LNCAP (cell line): ENCODE results near the gene ANO2.

Experiments used
- TF ChIP-seq, protein P1 (sequence below): fragments of 450-650 bp; IDR thresholded peaks from 2 replicates; pipeline ENCODE4 v1.5.1; 2017; ENCODE audit warnings: mild to moderate bottlenecking

The ANO2 gene

GRCh38 chr12:5912437-5913334, 32.4 kb downstream of the ANO2 start:
- TF ChIP-seq, protein P1, sequence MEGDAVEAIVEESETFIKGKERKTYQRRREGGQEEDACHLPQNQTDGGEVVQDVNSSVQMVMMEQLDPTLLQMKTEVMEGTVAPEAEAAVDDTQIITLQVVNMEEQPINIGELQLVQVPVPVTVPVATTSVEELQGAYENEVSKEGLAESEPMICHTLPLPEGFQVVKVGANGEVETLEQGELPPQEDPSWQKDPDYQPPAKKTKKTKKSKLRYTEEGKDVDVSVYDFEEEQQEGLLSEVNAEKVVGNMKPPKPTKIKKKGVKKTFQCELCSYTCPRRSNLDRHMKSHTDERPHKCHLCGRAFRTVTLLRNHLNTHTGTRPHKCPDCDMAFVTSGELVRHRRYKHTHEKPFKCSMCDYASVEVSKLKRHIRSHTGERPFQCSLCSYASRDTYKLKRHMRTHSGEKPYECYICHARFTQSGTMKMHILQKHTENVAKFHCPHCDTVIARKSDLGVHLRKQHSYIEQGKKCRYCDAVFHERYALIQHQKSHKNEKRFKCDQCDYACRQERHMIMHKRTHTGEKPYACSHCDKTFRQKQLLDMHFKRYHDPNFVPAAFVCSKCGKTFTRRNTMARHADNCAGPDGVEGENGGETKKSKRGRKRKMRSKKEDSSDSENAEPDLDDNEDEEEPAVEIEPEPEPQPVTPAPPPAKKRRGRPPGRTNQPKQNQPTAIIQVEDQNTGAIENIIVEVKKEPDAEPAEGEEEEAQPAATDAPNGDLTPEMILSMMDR, result peak; percentile 43

DNA sequence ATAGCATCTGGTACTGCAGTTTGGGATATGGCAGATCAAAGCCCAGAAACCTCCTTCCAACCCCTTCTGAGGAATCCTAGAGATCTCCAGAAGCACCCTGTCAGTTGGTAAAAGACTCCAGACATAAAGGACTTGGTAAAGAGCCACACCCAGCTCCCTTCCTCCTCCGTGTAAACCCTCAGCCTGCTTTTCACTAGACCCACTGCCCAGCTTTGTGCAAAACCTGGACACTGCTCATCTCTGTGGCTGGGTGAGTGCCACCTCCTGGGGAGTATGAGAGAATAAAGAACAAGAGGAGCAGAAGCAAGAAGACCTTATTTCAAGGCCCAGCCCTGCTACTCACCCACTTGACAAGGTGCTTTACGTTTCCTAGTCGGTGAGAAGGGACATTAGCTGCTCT, 33.0 kb downstream of the ANO2 start:
- TF ChIP-seq, protein P1, result no peak

GRCh38 chr12:5910790-5911548, 34.1 kb downstream of the ANO2 start:
- TF ChIP-seq, protein P1, result no peak

- TF ChIP-seq, protein P1, result no peak
Measured at GRCh38 chr12:5909560-5909959, 35.5 kb downstream of the ANO2 start.

DNA sequence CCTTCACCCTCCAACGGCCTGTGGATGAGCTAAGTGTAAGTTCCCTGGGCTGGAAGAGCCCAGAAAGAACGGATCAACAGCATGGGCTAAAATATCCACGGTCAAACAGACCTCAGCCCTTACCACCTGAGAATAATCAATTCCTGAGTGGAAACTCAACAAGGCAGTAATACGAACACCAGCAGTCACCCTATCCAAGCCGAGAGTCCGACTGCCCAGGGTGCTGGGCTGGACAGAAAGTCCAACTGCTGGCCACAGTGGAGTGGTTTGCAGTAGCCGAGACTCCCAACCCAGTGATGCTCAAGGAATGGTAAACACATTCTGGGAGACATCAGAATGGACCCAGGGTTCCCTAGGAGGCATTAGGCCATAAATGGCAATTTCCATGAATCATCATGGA, 36.8 kb downstream of the ANO2 start:
- TF ChIP-seq, protein P1, result no peak

GRCh38 chr12:5907807-5908206, 37.3 kb downstream of the ANO2 start:
- TF ChIP-seq, protein P1, result no peak

DNA sequence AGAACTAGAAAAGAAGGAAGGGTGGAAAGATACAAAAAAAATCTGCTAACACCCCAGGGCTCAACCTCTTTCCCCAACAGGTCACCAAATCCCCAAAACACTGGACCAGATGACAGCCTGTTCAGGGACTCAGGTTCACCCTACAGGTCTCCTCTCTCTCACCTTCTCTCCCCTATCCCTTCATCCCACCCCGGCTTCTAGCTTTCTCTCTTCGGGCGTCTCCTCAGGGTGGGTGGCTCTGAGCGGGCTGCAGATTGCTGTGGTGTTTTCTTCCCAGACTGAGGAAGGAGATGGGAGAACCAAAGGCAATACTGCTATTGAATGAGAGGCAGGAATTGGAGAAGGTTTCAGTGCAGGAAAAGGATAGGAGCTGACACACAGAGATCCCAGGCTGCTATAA, 39.3 kb downstream of the ANO2 start:
- TF ChIP-seq, protein P1, result no peak
